ENCODE measurements around the gene SLC25A24.
"Not testable (repeated sequence)": the region's sequence is repeated elsewhere in the genome, so short reads cannot be mapped to it uniquely, and the experiment has no call there.

The SLC25A24 gene

GRCh38 chr1:108194051-108194450 lies 6.1 kb downstream of the SLC25A24 start:
- no peak for DNase-seq (ENCODE audit: low spot score)

- no peak for DNase-seq (ENCODE audit: low spot score)
Observed at GRCh38 chr1:108193333-108193732, 6.8 kb downstream of the SLC25A24 start.

GRCh38 chr1:108192581-108192980 lies 7.6 kb downstream of the SLC25A24 start:
- DNase-seq (ENCODE audit: low spot score) = no peak

GRCh38 chr1:108190686-108191416 lies 9.3 kb downstream of the SLC25A24 start:
- DNase-seq (ENCODE audit: low spot score) = no peak

- DNase-seq (ENCODE audit: low spot score) = no peak
Observed at GRCh38 chr1:108190001-108190634, 10.0 kb downstream of the SLC25A24 start.

GRCh38 chr1:108188801-108189200 lies 11.3 kb downstream of the SLC25A24 start:
- no peak for DNase-seq (ENCODE audit: low spot score)

- no peak for DNase-seq (ENCODE audit: low spot score)
Observed at GRCh38 chr1:108182959-108183700, 17.0 kb downstream of the SLC25A24 start.

- DNase-seq (ENCODE audit: low spot score) = no peak
Observed at GRCh38 chr1:108179018-108179417, 21.1 kb downstream of the SLC25A24 start.

- DNase-seq (ENCODE audit: low spot score) = not testable (repeated sequence)
Observed at GRCh38 chr1:108162409-108162808, 37.7 kb downstream of the SLC25A24 start.

GRCh38 chr1:108159951-108160350 lies 40.2 kb downstream of the SLC25A24 start:
- not testable (repeated sequence) for DNase-seq (ENCODE audit: low spot score)

GRCh38 chr1:108158893-108159453 lies 41.2 kb downstream of the SLC25A24 start:
- DNase-seq (ENCODE audit: low spot score) = no peak

GRCh38 chr1:108154314-108154713 lies 45.8 kb downstream of the SLC25A24 start:
- DNase-seq (ENCODE audit: low spot score) = no peak

GRCh38 chr1:108152782-108153222 lies 47.3 kb downstream of the SLC25A24 start:
- DNase-seq (ENCODE audit: low spot score) = no peak

GRCh38 chr1:108151548-108151947 lies 48.6 kb downstream of the SLC25A24 start:
- no peak for DNase-seq (ENCODE audit: low spot score)

- no peak for DNase-seq (ENCODE audit: low spot score)
Observed at GRCh38 chr1:108149796-108150467, 50.2 kb downstream of the SLC25A24 start.

GRCh38 chr1:108144569-108144968 lies 55.6 kb downstream of the SLC25A24 start:
- DNase-seq (ENCODE audit: low spot score) = not testable (repeated sequence)

GRCh38 chr1:108142773-108143394 lies 57.3 kb downstream of the SLC25A24 start:
- DNase-seq (ENCODE audit: low spot score) = no peak

- DNase-seq (ENCODE audit: low spot score) = no peak
Observed at GRCh38 chr1:108142258-108142657, 57.9 kb downstream of the SLC25A24 start.

- DNase-seq (ENCODE audit: low spot score) = no peak
Observed at GRCh38 chr1:108141621-108142020, 58.5 kb downstream of the SLC25A24 start.

GRCh38 chr1:108140936-108141335 lies 59.2 kb downstream of the SLC25A24 start:
- DNase-seq (ENCODE audit: low spot score) = no peak

- no peak for DNase-seq (ENCODE audit: low spot score)
Observed at GRCh38 chr1:108140177-108140576, 60.0 kb downstream of the SLC25A24 start.

Data from CD4-positive, alpha-beta T cell treated with Interleukin-6 at 100 ng/mL for 8 hours (primary cell).